HG03520 (cell line): ENCODE measurements around the gene LLGL2.
"Not testable (repeated sequence)": the region's sequence is repeated elsewhere in the genome, so short reads cannot be mapped to it uniquely, and the experiment has no call there.

Experiments used
- ATAC-seq: cut with Tn5 transposase; IDR thresholded peaks from one replicate; pipeline ENCODE4 v1.9.1; 2021; ENCODE audit warnings: mild to moderate bottlenecking, moderate library complexity; ENCODE audit not compliant: unreplicated experiment

Gene LLGL2

GRCh38 chr17:75520413-75520812 lies 5.1 kb upstream of the LLGL2 start:
- ATAC-seq: not testable (repeated sequence)

- ATAC-seq: no peak
These were observed 4.2 kb upstream of the LLGL2 start for GRCh38 chr17:75521290-75521689.

DNA sequence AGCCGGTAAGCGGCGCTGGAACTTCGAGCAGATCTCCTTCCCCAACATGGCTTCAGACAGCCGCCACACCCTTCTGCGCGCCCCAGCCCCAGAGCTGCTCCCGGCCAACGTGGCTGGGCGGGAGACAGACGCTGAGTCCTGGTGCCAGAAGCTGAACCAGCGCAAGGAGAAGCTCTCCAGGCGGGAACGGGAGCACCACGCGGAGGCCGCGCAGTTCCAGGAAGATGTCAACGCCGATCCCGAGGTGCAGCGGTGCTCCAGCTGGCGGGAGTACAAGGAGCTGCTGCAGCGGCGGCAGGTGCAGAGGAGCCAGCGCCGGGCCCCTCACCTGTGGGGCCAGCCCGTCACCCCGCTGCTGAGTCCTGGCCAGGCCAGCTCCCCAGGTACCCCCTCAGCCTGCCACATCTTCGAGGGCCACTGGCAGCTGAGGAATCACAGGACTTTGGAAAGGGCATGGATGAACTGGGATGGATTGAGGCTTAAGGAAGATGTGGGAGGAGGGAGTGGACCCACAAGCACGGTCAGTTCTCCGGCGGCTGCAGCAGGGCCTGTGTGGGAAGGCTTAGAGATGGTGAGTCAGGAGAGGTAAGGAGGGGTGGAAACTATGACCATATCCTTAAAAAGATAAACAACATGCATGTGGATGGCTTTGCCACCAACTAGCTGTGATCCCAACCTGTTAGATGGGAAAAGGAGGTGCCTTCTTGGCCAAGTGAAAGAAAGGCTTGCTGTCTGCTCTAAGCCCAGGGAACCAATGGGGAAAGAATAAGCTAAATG lies 3.4 kb upstream of the LLGL2 start:
- no peak for ATAC-seq

DNA sequence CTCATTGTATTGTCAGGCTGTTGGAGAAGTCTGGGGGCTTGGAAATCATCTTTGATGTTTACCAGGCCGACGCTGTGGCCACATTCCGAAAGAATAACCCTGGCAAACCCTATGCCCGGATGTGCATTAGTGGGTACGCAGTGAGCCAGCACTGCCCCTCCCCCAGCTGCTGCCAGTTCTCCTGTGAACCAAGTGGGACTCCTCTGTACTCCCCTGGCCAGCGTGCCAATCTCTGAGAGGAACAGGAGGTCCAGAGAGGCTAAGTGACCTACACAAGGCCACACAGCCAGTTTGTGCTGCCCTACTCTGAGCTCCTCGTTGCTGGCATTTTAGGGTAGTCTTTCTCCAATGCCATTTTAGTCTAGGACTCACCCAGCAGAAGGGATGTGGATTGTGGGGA lies 1.9 kb upstream of the LLGL2 start:
- ATAC-seq: no peak

DNA sequence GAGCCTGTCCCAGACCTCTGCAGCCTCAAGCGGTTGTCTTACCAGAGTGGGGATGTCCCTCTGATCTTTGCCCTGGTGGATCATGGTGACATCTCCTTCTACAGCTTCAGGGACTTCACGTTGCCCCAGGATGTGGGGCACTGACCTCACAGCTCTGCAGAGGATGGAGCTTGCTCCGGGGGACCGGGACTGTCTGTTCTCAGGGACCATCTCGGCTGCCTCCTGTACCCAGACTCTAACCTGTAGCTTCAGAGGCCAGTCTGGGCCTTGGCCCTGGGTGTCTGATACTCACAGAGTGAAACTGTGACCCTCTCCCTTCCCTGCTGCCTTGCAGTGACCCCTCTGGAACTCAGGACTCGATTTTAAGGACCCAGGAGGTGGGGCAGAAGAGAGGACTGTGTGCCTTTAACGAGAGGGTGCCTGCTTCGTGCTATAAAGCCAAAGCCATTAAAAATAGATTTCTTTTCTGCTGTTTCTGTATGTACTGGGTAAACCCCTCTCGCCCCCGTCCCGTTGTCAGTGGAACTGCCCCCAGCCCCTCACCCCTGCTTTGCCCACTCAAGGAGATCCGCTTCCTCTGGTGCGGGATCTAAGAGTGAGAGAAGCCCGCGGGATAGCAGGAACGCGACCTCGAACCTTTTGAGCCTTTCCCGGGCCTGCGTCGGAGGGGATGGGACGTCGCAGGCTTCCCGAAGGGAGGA lies 1.1 kb upstream of the LLGL2 start:
- ATAC-seq: no peak

DNA sequence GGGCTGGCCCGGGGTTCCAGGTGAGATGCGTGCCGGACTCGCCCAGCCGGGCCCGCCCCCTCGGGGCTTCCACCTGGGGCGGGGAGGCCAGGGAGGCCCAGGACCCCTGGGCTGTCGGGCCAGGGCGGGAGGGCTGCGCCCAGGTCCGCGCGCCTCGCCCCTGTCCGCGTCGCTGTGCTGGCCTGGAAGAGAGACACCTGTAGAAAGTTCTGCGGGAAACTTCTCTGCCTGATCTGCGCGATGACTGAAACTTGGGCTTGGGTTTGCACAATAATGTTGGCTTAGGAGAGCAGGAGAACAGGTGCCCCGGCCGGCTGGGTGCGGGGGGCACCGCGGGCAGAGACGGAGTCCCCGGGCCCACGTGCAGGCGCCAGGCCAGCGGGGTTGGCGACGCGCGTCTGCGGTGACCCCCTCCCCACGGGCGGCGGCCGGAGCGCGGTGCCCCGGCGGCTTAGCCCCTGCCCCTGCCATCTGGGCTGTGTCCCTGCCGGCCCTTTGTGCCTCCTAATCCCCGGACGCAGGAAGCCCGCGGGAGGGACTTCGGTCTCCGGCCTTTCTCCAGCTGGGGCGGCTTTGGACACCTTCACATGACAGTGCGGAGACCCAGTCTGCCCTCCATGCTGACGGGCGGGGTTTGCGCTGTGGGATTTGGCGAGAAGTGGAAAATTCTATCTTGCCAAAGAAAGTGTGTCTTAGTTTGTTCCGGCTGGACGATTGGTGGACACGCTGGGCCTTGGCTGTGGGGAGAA lies 483 bp downstream of the LLGL2 start:
- no peak for ATAC-seq

DNA sequence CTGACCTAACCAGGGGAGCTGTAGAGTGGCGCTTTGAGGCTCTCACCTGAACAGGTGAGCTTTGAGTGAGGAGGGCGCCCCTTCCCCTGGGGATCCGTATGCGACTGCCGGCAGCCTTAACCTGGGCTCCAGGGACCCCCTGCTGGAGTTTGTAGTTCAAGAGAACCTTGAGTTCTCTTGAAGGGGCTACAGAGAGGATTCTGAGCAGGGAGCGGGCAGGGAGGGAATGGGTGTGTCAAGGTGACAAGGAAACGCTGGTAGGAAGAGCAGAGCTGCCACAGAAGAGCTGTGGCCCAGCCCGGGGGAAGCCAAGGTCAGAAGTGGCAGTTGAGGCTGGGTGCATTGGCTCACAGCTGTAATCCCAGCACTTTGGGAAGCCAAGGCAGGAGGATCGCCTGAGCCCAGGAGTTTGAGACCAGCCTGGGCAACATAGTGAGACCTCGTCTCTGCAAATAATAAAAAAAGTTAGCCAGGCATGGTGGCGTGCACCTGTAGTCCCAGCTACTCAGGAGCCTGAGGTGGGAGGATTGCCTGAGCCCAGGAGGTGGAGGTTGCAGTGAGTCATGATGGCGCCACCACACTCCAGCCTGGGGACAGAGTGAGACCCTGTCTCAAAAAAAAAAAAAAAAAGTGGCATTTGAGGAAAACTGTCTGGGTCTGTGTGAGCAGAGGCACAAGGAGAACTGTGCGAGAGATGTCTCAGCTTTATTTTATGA lies 1.2 kb downstream of the LLGL2 start:
- ATAC-seq: no peak

GRCh38 chr17:75530837-75531720 lies 5.6 kb downstream of the LLGL2 start:
- no peak for ATAC-seq

- ATAC-seq: no peak
These were observed 6.2 kb downstream of the LLGL2 start for GRCh38 chr17:75531721-75532072.

DNA sequence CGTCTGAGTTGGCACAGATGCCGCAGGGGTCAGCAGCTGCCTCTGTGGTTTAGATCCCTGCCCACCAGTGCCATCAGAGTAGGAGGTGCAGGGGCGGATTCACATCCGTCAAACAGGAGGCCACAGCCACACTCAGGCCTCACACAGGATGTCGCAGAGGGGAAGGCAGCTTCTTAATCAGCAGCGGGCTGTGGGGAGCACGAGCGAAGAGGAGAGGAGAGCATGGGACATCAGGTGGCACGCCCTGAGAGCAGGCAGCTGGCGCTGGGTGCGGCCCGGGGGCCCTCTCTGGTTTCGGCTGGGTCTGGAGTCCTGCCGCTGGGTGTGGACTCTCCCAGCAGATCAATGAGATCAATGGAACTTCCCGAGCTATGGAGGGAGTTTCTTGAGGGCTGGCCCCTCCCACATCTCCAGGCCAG lies 9.6 kb downstream of the LLGL2 start:
- no peak for ATAC-seq

GRCh38 chr17:75535871-75536270 lies 10.4 kb downstream of the LLGL2 start:
- ATAC-seq: no peak

GRCh38 chr17:75536366-75536765 lies 10.9 kb downstream of the LLGL2 start:
- no peak for ATAC-seq

DNA sequence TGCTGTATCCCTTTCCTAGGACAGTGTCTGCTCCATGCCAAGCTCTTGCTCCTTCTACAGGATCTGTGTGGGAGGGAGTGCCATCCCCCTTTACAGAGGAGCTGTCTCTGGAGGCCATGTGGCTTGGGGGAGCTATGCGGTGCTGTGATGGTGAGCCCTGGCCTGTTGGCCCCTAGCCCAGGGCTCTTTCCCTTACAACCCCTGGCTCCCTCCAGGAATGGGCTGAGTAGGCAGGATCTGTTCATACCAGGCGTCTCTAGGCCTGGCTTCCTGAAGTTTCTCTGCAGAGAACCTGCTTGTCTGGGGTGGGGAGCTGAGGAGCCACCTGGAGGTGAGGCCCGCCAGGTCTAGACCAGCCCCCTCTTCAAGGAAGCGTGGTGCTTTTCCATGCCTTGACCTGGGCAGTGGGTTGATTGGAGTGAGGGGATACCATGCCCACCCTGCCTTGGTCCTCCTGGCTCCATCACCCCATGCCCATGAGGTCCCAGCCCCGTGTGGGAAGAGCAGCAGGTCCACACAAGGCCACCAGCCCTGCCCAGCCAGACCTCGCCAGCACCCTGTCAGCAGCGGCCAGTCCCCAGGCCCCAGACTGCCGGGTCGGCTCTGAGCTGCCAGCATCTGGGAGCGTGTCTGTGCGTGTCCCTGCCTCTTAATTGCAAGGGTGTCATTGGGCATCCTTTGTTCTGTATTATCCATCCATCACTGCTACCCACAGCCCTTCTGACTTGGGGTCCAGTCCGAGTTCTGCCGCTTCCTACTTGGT lies 14.7 kb downstream of the LLGL2 start:
- ATAC-seq: no peak

GRCh38 chr17:75540923-75541503 lies 15.5 kb downstream of the LLGL2 start:
- ATAC-seq: no peak

DNA sequence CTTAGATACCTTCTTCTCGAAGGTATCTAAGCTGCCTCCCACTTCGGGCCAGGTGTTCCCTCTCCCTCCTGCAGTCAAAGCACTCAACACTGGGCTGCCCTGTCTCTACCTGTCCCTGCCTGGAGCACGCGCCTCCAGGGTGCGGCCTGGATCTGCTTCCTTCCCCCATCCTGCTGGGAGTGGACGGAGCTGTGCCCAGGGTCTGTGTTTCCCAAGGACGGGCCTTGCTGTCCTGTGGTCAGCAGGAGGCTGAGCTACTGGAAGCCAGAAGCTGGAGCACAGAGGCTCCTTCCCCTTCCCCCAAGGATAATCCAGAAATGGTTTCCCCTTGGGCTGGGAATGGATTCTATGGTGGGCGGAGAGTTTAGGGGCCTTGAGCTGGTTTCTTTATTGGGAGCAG lies 16.7 kb downstream of the LLGL2 start:
- no peak for ATAC-seq

DNA sequence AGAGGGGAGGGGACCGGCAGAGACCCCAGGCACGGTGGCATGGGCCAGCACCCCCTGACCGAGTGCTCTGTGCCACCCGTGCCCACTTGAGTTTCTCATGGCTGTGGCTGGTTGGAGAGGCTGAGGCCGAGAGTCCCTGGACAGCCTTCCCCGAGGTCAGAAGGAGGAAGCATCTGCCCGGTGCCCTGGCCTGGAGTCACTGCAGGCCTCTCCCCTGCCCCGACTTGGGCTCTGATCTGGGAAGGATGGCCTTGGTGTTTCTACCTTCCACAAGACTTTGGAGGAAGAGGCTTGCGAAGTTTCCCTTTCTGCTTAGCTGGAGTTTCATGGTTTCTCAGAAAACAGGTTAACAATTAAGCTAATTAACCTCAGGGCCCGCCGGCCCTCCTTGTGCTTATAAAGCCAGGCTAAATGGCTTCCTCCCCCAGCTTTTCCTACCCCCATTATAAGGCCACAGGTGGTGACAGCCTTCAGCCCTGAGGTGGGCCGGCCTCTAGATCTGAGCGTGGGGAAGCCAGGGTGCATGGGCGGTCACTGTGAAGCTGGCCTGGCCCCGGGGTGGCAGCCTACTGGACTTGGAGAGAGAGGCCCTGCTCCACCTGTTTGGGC lies 17.3 kb downstream of the LLGL2 start:
- no peak for ATAC-seq

GRCh38 chr17:75544250-75544649 lies 18.8 kb downstream of the LLGL2 start:
- no peak for ATAC-seq

DNA sequence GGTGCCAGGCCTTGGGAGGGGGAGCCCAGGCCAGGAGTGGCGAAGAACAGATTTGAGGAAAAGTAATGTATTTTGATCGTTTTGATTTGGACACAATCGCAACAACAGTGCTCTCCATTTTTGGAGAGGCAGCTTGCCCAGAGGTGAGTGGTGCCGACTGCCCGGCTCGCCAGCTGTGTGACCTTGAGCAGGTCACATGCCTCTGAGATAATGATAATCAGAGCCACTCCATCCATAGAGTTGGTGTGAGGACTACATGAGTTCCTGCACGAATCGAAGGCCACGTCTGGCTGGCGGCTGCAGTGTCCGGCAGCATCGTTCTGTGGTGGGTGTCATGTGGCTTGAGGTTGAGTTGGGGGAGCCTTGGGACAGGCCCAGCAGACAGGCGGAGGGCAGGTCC lies 20.7 kb downstream of the LLGL2 start:
- no peak for ATAC-seq

DNA sequence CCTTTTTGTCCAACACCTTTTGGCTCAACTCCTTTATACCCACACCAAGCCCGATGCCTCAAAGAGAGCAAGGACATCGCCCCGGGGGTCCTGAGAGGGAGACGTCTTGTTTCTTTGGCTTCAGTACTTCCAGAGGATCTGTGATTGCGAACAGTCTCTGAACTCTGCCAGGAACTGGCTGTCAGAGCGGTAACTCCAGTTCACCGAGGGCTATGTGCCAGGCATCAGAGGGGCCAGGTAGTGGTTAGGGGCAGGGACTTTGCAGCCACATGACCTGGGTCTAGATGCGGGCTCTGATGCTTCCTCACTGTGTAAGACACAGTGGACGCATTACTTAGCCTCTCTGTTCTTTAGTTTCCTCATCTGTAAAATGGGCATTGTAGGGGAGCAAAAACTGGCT lies 21.6 kb downstream of the LLGL2 start:
- ATAC-seq: no peak
